ENCODE data around the gene LELP1.
"Not testable (repeated sequence)": the region's sequence is repeated elsewhere in the genome, so short reads cannot be mapped to it uniquely, and the experiment has no call there.

Gene LELP1

DNA sequence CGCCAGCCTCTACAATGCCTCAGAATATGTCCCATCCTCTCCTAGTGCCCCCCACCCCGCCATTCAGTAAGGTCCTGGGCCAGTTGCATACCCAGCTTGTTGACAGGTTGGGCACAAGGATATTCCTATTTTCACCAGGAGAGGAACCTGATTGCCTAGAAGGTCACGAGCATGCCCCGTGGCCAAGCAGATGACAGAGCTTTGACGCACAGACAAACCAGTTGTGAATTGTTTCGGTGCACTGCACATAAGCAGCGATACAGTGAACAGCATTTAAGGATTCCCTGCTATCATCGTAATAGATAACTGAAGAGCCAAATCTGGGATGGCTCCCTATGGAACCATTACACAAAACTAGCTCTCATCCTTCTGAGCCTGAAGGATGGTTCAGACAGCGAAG is 3.4 kb downstream of the LELP1 start:
- no peaks in the 10 kb centered on the region for H3K9me3 ChIP-seq (ENCODE audit: control insufficient read depth, insufficient read depth, low read length)
- H3K9ac ChIP-seq (ENCODE audit: low read depth, low read length): no peak overlapping the region
- no peak overlapping the region for H3K4me3 ChIP-seq (ENCODE audit: low read depth, low read length)
- H3K27me3 ChIP-seq (ENCODE audit: control insufficient read depth, insufficient read depth, low read length): peaks cover 6% of the 10 kb centered on the region
- no peaks in the 10 kb centered on the region for H3K36me3 ChIP-seq (ENCODE audit: control insufficient read depth, insufficient read depth, low read length)
- H3K4me1 ChIP-seq (ENCODE audit: control insufficient read depth, insufficient read depth, low read length): no peaks in the 10 kb centered on the region

DNA sequence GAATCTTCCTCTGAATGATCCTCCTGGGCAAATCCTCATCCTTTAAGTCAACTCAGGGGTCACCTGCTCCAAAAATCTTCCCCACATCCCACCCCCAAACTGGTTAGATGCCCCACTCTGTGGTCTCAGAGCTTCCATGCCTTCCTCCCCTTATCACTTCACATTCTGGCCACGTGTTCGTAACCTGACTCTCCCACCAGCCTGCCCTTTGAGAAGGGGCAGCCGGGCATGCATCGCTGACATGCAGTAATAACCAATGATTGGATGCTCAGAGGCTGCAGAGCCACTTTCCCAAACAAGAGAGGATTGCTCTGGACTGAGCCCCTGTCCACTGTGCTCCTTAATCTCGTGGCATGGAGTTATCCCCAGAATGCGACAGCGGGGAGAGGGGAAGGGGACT is 7.0 kb downstream of the LELP1 start:
- H3K9ac ChIP-seq (ENCODE audit: low read depth, low read length): no peak overlapping the region
- H3K4me3 ChIP-seq (ENCODE audit: low read depth, low read length): no peak overlapping the region
- H3K27me3 ChIP-seq (ENCODE audit: control insufficient read depth, insufficient read depth, low read length): peaks cover 6% of the 10 kb centered on the region
- no peaks in the 10 kb centered on the region for H3K4me1 ChIP-seq (ENCODE audit: control insufficient read depth, insufficient read depth, low read length)
- no peaks in the 10 kb centered on the region for H3K9me3 ChIP-seq (ENCODE audit: control insufficient read depth, insufficient read depth, low read length)
- H3K36me3 ChIP-seq (ENCODE audit: control insufficient read depth, insufficient read depth, low read length): no peaks in the 10 kb centered on the region

DNA sequence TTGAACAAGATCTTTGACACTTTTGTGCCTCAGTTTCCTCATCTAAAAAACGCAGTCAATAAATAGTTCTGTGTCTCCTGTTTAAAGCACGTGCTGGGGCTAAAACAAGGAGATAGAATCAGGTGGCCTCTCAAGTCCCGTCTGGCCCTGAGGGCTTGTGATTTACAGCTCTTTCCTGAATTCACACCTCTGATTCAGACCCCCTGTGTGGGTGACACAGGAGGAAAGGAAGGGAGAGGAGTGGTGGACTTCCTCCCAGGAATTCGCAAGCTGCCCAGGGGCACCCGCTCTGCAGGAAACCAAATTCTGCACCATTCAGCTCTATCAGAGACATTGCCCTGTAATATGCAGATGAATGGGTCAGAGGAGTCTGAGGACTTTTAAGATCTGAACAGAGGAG is 9.0 kb downstream of the LELP1 start:
- H3K27me3 ChIP-seq (ENCODE audit: control insufficient read depth, insufficient read depth, low read length): peaks cover 6% of the 10 kb centered on the region
- no peaks in the 10 kb centered on the region for H3K9me3 ChIP-seq (ENCODE audit: control insufficient read depth, insufficient read depth, low read length)
- no peaks in the 10 kb centered on the region for H3K36me3 ChIP-seq (ENCODE audit: control insufficient read depth, insufficient read depth, low read length)
- no peaks in the 10 kb centered on the region for H3K4me1 ChIP-seq (ENCODE audit: control insufficient read depth, insufficient read depth, low read length)
- no peak overlapping the region for H3K9ac ChIP-seq (ENCODE audit: low read depth, low read length)
- H3K4me3 ChIP-seq (ENCODE audit: low read depth, low read length): no peak overlapping the region

DNA sequence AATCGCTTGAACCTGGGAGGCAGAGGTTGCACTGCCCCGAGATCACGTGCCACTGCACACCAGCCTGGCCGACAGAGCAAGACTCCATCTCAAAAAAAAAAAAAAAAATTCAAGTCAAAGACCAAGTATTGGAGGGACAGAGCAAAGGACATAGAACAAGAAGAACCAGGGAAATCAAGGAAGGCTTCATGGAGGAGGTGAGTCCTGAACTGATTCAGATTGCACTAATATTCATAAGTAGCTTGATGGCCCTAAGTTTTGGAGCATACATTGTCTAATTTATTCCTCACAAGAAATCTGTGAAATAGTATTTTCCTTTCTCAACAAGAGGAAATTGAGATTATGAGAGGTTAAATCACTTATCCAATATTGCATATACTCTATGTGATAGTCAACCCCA is 10.3 kb downstream of the LELP1 start:
- H3K4me3 ChIP-seq (ENCODE audit: low read depth, low read length): no peak overlapping the region
- H3K4me1 ChIP-seq (ENCODE audit: control insufficient read depth, insufficient read depth, low read length): no peaks in the 10 kb centered on the region
- no peaks in the 10 kb centered on the region for H3K36me3 ChIP-seq (ENCODE audit: control insufficient read depth, insufficient read depth, low read length)
- H3K9ac ChIP-seq (ENCODE audit: low read depth, low read length): no peak overlapping the region
- peaks cover 6% of the 10 kb centered on the region for H3K27me3 ChIP-seq (ENCODE audit: control insufficient read depth, insufficient read depth, low read length)
- no peaks in the 10 kb centered on the region for H3K9me3 ChIP-seq (ENCODE audit: control insufficient read depth, insufficient read depth, low read length)

DNA sequence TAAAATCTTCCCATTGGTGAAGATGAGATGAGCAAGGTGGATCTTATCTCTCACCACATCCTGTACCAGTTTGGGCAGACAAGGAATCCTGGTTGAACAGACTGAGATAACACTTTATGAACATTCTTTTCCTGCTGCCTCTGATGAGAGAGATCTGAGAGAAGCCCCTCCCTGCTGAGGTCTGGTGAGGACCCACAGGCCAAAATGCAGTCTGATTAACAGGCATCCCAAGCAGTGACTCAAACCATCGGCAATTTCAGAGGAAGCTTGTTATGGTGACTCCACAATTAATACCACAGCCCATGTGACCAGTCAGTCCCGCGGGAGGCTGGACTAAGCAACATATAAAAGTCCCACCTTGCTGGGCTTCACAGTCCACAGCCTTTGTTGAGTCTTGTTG is 14.0 kb downstream of the LELP1 start, which contains the start of gene PRR9:
PRR9 (plus strand) TSS at position 373 of the 400 bp plus-strand sequence. CDS start 561 bp downstream, outside the sequence.
- Histone ChIP-seq H3K27me3 (ENCODE audit: control insufficient read depth, insufficient read depth, low read length) (no peaks in the 10 kb centered on the region), H3K4me3 (ENCODE audit: low read depth, low read length) (no peak within 1 kb of the TSS), H3K36me3 (ENCODE audit: control insufficient read depth, insufficient read depth, low read length) (no peaks in the 10 kb centered on the region), H3K9ac (ENCODE audit: low read depth, low read length) (no peak within 1 kb of the TSS), H3K4me1 (ENCODE audit: control insufficient read depth, insufficient read depth, low read length) (no peaks in the 10 kb centered on the region), H3K9me3 (ENCODE audit: control insufficient read depth, insufficient read depth, low read length) (no peaks in the 10 kb centered on the region)

DNA sequence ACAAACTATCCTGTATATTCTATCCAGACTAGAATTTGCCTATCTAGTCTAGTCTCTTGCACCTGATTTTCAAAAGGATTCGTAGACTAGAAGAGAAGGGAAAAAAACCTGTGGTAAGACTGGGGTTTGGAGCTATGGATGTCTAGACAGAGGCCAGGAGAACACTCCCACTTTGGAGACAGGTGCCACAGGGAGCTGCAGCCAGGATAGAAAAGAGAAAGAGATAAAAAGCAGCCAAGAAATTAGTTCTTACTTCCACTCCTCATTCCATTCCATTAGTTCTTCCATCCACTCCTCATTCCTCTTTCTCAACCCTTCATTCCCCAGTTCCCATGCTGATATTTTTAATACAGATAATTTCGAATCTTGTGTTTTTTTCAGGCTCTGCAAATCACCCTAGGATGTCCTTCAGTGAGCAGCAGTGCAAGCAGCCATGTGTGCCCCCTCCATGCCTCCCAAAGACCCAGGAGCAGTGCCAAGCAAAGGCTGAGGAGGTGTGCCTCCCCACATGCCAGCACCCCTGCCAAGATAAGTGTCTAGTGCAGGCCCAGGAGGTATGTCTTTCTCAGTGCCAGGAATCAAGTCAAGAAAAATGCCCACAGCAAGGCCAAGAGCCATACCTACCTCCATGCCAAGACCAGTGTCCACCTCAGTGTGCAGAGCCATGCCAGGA is 14.7 kb downstream of the LELP1 start:
- no peaks in the 10 kb centered on the region for H3K36me3 ChIP-seq (ENCODE audit: control insufficient read depth, insufficient read depth, low read length)
- H3K4me1 ChIP-seq (ENCODE audit: control insufficient read depth, insufficient read depth, low read length): no peaks in the 10 kb centered on the region
- H3K9ac ChIP-seq (ENCODE audit: low read depth, low read length): no peak overlapping the region
- H3K4me3 ChIP-seq (ENCODE audit: low read depth, low read length): no peak overlapping the region
- no peaks in the 10 kb centered on the region for H3K9me3 ChIP-seq (ENCODE audit: control insufficient read depth, insufficient read depth, low read length)
- no peaks in the 10 kb centered on the region for H3K27me3 ChIP-seq (ENCODE audit: control insufficient read depth, insufficient read depth, low read length)

DNA sequence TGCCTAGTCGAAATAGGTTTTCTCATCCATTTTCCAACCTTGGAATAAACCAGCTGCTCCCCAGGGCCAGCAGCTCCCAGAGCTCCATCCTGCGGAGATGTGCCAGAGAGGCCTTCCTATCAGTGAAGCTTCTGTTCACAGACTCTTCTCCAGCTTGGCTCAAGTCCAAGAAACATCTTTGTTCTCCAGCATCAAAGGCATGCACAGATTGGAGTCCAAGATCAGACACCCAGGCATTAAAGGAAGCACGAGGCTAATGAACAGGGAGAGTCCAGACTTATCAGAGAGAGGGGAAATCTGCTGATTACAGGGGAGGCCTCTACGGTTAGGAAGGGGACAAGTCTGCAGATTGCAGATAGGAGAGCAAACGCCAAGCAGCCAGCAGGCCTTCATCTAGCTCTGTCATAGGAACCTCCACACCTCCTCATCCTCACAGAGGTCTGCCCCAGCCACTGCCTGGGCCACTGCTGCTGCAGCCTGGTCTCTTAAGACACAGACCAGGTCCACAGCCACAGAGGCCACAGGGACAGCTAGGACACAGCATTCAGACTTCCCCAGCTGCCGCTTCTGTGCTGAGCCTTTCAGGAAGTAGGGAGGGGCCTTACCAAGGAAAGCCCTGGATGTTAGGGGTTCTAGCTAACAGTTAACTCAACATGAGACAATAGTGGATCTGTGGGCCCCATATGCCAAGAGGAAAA is 17.5 kb downstream of the LELP1 start:
- H3K27me3 ChIP-seq (ENCODE audit: control insufficient read depth, insufficient read depth, low read length): no peaks in the 10 kb centered on the region

DNA sequence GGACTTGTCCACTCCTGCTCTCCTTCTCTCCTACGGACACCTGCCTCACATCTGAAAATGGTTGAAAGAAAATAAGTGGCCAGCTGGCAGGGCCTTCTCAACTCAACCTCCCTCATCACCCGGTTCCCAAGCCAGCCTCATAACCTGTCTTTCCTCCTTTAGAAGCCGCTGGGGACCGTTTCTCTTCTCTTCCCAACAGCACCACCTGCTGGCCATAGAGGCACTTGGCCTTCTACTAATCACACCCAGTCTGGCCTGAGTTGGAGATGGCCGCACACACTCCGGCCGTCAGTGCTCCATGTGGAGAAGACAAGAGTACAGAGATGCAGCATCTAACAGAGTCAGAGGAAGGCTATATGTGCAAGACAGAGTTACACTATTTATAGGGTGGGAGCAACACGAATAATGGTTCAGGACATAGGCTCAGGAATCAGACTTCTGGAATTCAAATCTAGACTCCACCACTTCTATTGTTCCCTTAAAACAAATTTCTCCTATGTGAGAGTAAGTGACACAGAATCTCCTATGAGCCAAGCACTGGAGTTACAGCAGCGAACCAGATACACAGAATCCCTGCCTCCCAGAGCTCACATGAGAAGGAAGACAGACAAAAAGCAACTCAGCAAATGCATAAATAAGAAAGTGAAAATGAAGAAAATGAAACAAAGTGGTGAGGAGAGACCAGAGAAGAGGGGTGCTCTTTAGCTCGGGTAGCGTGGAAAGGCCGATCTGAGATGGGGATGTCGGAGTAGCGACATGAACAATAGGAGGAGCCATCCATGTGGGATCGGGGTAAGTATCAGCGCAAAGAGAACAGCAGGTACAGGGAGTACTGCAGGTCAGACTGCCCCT is 20.0 kb downstream of the LELP1 start:
- not testable (repeated sequence) for H3K27me3 ChIP-seq (ENCODE audit: control insufficient read depth, insufficient read depth, low read length); H3K4me1 ChIP-seq (ENCODE audit: control insufficient read depth, insufficient read depth, low read length); H3K4me3 ChIP-seq (ENCODE audit: low read depth, low read length)

More for the DNA sequence above, 17.5 kb downstream of the LELP1 start:
- no peaks in the 10 kb centered on the region for H3K36me3 ChIP-seq (ENCODE audit: control insufficient read depth, insufficient read depth, low read length)
- no peak overlapping the region for H3K4me3 ChIP-seq (ENCODE audit: low read depth, low read length)
- no peak overlapping the region for H3K9ac ChIP-seq (ENCODE audit: low read depth, low read length)
- no peaks in the 10 kb centered on the region for H3K4me1 ChIP-seq (ENCODE audit: control insufficient read depth, insufficient read depth, low read length)
- H3K9me3 ChIP-seq (ENCODE audit: control insufficient read depth, insufficient read depth, low read length): no peaks in the 10 kb centered on the region

DNA sequence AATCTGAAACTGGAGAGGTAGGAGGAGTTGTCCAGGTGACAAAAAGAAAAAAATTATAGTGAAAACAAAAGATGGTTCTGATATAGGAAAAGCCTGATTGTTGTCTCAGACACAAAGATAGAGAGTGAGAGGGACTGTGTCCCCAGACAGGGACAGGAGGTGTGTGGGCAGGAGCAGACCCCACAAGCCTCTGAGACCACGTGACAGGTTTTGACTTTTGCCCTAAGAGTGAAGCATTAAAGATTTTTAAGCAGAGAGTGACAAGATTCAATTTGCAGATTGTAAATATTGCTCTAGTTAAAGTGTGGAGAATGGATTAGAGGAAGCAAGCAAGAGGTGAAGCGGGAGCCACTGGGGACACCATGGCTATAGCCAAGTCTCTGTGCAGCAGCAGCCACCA is 24.6 kb downstream of the LELP1 start:
- H3K27me3 ChIP-seq (ENCODE audit: control insufficient read depth, insufficient read depth, low read length): no peaks in the 10 kb centered on the region
- H3K9me3 ChIP-seq (ENCODE audit: control insufficient read depth, insufficient read depth, low read length): no peaks in the 10 kb centered on the region
- H3K36me3 ChIP-seq (ENCODE audit: control insufficient read depth, insufficient read depth, low read length): no peaks in the 10 kb centered on the region
- H3K4me3 ChIP-seq (ENCODE audit: low read depth, low read length): no peak overlapping the region
- no peak overlapping the region for H3K9ac ChIP-seq (ENCODE audit: low read depth, low read length)
- no peaks in the 10 kb centered on the region for H3K4me1 ChIP-seq (ENCODE audit: control insufficient read depth, insufficient read depth, low read length)

More for the DNA sequence above, 20.0 kb downstream of the LELP1 start:
- not testable (repeated sequence) for H3K36me3 ChIP-seq (ENCODE audit: control insufficient read depth, insufficient read depth, low read length); H3K9ac ChIP-seq (ENCODE audit: low read depth, low read length); H3K9me3 ChIP-seq (ENCODE audit: control insufficient read depth, insufficient read depth, low read length)

DNA sequence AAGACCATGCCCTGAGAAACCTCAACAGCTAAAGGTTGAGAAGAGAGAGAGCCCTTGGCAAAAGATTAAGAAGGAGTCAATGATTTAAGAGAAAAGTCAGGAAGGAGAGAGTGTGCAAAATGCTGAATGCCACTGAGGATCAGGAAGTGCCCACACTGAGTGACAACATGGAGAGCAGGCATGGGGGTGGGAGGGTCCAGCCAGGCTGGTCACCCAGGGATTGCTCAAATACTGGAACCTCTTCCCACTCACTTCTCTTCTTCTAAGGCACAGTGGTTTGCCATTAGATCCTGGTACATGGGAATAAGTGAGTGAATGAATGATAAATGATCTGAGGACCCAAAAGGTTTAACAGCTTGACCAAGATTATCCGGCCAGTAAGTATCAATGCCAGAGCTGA is 25.3 kb downstream of the LELP1 start:
- Histone ChIP-seq H3K9me3 (ENCODE audit: control insufficient read depth, insufficient read depth, low read length) (no peaks in the 10 kb centered on the region), H3K4me1 (ENCODE audit: control insufficient read depth, insufficient read depth, low read length) (no peaks in the 10 kb centered on the region), H3K9ac (ENCODE audit: low read depth, low read length) (no peak overlapping the region), H3K4me3 (ENCODE audit: low read depth, low read length) (no peak overlapping the region), H3K36me3 (ENCODE audit: control insufficient read depth, insufficient read depth, low read length) (no peaks in the 10 kb centered on the region), H3K27me3 (ENCODE audit: control insufficient read depth, insufficient read depth, low read length) (no peaks in the 10 kb centered on the region)

DNA sequence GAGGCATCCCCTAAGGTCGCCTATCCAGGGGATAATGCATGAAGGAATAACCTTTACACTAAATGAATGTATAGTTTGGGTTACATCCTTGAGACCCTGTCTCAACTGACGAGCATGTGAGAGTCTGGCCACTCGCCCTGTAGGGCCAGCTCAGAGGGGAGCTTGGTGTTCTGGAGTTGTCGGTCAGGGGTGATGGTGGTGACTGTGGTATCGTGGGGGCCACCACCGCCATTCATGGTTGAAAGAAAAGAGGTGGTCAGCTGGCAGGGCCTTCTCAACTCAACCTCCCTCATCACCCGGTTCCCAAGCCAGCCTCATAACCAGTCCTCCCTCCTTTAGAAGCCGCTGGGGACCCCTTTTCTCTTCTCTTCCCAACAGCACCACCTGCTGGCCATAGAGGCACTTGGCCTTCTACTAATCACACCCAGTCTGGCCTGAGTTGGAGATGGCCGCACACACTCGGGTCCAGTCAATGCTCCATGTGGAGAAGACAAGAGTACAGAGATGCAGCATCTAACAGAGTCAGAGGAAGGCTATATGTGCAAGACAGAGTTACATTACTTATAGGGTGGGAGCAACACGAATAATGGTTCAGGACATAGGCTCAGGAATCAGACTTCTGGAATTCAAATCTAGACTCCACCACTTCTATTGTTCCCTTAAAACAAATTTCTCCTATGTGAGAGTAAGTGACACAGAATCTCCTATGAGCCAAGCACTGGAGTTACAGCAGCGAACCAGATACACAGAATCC is 26.0 kb downstream of the LELP1 start:
- H3K9ac ChIP-seq (ENCODE audit: low read depth, low read length); H3K27me3 ChIP-seq (ENCODE audit: control insufficient read depth, insufficient read depth, low read length); H3K4me1 ChIP-seq (ENCODE audit: control insufficient read depth, insufficient read depth, low read length); H3K36me3 ChIP-seq (ENCODE audit: control insufficient read depth, insufficient read depth, low read length); H3K4me3 ChIP-seq (ENCODE audit: low read depth, low read length); H3K9me3 ChIP-seq (ENCODE audit: control insufficient read depth, insufficient read depth, low read length): not testable (repeated sequence)

Measured in iPS-15b (cell line).